ENCODE measurements around the gene RASL11A.
"Not testable (repeated sequence)": the region's sequence is repeated elsewhere in the genome, so short reads cannot be mapped to it uniquely, and the experiment has no call there.

The RASL11A gene

GRCh38 chr13:27270594-27271520, at the start of gene RASL11A:
Gene RASL11A, plus strand, starts transcription at chr13:27270830. Its CDS starts 115 bp downstream, at chr13:27270945.
- peak; percentile 86 for DNase-seq

GRCh38 chr13:27222100-27222499, 48.5 kb upstream of the RASL11A start:
- DNase-seq, result not testable (repeated sequence)

GRCh38 chr13:27226991-27227390, 43.6 kb upstream of the RASL11A start:
- no peak for DNase-seq

GRCh38 chr13:27228131-27228530, 42.5 kb upstream of the RASL11A start:
- DNase-seq, result no peak

GRCh38 chr13:27229642-27230041, 41.0 kb upstream of the RASL11A start:
- DNase-seq, result no peak

- no peak for DNase-seq
These were observed 36.7 kb upstream of the RASL11A start for GRCh38 chr13:27233964-27234363.

- DNase-seq, result no peak
These were observed 34.2 kb upstream of the RASL11A start for GRCh38 chr13:27236478-27236877.

- no peak for DNase-seq
These were observed 27.9 kb upstream of the RASL11A start for GRCh38 chr13:27242702-27243101.

GRCh38 chr13:27245610-27246009, 25.0 kb upstream of the RASL11A start:
- no peak for DNase-seq

- DNase-seq, result no peak
These were observed 19.8 kb upstream of the RASL11A start for GRCh38 chr13:27250833-27251165.

- peak; percentile 98 for DNase-seq
These were observed 19.2 kb upstream of the RASL11A start, which contains the start of gene RPL21 for GRCh38 chr13:27251166-27252091. Gene RPL21, plus strand, starts transcription at chr13:27251558. Its CDS starts 2,219 bp downstream, at chr13:27253777.

GRCh38 chr13:27252467-27252866, 18.2 kb upstream of the RASL11A start:
- no peak for DNase-seq

- DNase-seq, result no peak
These were observed 13.4 kb upstream of the RASL11A start for GRCh38 chr13:27257233-27257568.

- DNase-seq, result no peak
These were observed 12.9 kb upstream of the RASL11A start for GRCh38 chr13:27257648-27258253.

- no peak for DNase-seq
These were observed 11.8 kb upstream of the RASL11A start for GRCh38 chr13:27258637-27259386.

- no peak for DNase-seq
These were observed 10.8 kb upstream of the RASL11A start for GRCh38 chr13:27259831-27260230.

- DNase-seq, result no peak
These were observed 9.2 kb upstream of the RASL11A start for GRCh38 chr13:27261396-27261795.

- DNase-seq, result no peak
These were observed 7.2 kb upstream of the RASL11A start for GRCh38 chr13:27263438-27263837.

GRCh38 chr13:27264181-27264580, 6.4 kb upstream of the RASL11A start:
- DNase-seq, result peak; percentile 55

GRCh38 chr13:27264648-27265047, 6.0 kb upstream of the RASL11A start:
- no peak for DNase-seq

- no peak for DNase-seq
These were observed 3.7 kb upstream of the RASL11A start for GRCh38 chr13:27266917-27267316.

- no peak for DNase-seq
These were observed 3.0 kb upstream of the RASL11A start for GRCh38 chr13:27267596-27267995.

All from midbrain (tissue), 1 donor.